ENCODE data around the gene GFY.
"Not testable (repeated sequence)": the region's sequence is repeated elsewhere in the genome, so short reads cannot be mapped to it uniquely, and the experiment has no call there.

GFY gene

DNA sequence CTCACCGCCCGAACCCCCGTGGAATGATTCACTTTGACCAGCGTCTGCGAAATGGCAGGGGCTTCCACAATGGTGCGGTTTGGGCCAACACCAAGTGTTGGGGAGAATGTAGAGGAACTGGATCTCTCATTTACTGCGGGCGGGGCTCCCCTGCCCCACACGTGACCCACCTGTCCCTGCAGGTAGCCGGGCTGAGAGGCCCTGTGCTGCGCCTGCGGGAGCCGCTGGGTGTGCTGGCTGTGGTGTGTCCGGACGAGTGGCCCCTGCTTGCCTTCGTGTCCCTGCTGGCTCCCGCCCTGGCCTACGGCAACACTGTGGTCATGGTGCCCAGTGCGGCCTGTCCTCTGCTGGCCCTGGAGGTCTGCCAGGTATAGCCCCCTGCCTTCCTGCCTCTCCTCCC is 43.0 kb downstream of the GFY start:
- no peak for DNase-seq (ENCODE audit: low spot score)
- no peak for FAIRE-seq

- FAIRE-seq (no peak), DNase-seq (ENCODE audit: low spot score) (no peak)
Observed at GRCh38 chr19:49468746-49469447, 43.7 kb downstream of the GFY start.

DNA sequence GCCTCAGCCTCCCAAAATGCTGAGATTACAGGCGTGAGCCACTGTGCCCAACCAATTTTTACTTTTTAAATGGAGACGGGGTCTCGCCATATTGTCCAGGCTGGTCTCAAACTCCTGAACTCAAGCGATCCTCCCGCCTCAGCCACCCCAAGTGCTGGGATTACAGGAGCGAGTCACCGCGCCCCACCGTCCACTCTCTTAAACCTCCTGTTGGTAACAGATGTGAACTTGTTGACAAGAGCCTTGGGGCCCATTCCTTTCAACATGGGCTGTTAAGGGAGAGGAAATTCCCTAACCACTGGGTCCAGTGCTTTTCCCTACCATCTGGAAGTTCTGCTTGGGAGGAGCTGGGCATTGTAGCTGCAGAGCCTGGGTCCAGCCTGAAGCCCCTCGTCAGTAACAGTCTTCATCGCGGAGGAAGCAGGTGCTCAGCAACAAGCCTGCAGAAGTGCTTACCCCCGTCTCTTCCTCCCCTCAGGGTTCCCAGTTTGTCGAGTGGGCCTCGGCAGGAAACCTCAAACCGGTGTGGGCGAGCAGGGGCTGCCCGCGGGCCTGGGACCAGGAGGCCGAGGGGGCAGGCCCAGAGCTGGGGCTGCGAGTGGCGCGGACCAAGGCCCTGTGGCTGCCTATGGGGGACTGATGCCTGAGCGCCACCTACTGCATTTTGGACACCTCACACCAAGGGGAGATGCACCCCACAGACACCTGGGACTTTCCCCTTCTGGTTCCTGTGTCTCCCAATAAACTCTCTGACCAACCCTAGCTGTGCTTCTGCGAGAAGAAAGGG is 44.8 kb downstream of the GFY start:
- FAIRE-seq (no peak), DNase-seq (ENCODE audit: low spot score) (no peak)

DNA sequence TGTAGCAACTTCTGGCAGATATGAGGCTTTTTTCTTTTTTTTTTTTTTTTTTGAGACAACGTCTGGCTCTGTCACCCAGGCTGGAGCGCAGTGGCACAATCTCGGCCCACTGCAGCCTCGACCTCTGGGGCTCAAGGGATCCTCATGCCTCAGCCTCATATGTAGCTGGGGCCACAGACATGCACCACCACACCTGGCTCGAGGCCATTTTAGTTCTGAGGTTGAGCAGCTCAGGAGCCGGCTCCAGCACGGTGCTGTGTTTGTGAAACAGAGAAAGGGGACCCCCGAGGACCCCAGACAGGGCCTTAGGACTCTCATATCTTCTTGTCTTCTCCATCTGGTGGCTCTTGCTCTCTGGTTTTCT is 45.4 kb downstream of the GFY start:
- DNase-seq (ENCODE audit: low spot score) (no peak), FAIRE-seq (no peak)

DNA sequence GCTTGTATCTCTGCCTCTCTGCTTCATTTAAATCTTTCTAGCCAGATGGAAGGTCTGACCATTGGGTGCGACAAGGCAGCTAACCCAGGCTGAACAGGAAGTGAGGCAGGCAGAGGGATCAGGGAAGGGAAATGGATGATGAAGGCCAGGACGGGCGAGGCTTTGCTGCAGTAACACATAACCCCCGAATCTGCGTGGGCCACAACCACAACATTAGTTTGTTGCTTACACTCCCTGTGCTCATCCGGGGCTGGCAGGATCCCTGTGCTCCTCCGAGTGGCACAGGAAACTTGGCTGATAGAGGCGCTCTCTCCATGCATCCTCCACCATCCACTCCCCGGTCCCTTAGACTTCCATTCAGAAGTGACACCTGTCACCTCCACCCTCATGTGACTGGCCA is 47.7 kb downstream of the GFY start:
- FAIRE-seq (no peak), DNase-seq (ENCODE audit: low spot score) (no peak)

DNA sequence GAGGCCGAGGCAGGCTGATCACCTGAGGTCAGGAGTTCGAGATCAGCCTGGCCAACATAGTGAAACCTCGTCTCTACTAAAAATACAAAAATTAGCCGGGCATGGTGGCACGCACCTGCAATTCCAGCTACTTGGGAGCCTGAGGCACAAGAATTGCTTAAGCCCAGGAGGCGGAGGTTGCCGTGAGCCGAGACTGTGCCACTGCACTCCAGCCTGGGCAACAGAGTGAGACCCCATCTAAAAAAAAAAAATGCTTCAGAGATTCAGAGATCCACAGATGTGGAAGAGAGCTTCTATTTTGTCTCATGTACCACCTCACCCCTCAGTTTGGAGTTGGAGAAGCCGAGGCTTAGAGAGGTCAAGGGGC is 48.3 kb downstream of the GFY start:
- FAIRE-seq; DNase-seq (ENCODE audit: low spot score): not testable (repeated sequence)

DNA sequence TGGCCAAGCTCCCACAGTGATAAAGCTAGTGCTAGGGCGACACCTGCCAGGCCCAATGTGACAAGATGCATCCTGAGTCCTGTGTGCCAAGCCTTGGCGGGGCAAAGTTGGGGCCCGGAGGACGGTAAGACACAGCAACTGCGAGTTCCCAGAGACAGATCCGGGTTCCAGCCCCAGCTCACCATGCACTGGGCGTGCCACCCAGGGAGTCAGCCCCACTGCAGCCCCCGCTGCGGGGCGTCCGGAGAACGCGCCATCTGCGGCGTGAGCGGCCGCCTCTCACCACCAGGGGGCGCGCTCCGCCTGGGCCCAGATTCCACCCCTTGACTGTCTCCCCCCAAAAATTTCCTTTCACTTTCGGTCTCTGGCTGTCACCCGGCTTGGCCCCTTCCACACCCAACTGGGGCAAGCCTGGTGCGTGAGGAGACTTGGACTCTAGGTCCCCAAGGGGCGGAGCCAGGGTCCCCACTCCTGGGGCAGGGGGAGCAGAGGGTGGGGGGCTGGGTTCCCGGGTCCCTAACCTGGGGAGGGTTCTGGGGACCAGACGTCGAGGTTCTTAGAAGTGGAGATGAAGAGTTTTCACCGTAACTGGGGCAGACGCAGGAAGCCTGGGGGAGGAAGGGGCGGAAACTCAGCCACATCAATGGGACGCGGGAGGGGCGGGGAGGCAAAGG is 48.8 kb downstream of the GFY start, which contains the start of gene FLT3LG:
Gene FLT3LG (plus strand): TSS at position 348 of the 674 bp plus-strand sequence. CDS start 425 bp downstream, outside the sequence.
- DNase-seq (ENCODE audit: low spot score): peak; percentile 39
- FAIRE-seq: no peak

DNA sequence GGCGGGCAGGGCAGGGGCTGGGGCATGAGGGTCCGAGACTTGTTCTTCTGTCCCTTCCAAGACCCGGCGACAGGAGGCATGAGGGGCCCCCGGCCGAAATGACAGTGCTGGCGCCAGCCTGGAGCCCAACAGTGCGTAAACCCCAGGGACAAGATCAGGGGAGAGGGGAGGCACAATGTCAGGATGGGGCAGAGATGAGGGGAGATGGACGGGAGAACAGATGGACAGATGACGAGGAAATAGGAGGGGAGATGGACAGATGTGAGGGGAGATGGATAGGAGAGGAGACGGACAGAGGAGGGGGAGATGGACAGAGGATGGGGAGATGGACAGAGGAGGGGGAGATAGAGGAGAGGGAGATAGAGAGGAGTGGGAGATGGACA is 49.3 kb downstream of the GFY start:
- FAIRE-seq (no peak), DNase-seq (ENCODE audit: low spot score) (no peak)

DNA sequence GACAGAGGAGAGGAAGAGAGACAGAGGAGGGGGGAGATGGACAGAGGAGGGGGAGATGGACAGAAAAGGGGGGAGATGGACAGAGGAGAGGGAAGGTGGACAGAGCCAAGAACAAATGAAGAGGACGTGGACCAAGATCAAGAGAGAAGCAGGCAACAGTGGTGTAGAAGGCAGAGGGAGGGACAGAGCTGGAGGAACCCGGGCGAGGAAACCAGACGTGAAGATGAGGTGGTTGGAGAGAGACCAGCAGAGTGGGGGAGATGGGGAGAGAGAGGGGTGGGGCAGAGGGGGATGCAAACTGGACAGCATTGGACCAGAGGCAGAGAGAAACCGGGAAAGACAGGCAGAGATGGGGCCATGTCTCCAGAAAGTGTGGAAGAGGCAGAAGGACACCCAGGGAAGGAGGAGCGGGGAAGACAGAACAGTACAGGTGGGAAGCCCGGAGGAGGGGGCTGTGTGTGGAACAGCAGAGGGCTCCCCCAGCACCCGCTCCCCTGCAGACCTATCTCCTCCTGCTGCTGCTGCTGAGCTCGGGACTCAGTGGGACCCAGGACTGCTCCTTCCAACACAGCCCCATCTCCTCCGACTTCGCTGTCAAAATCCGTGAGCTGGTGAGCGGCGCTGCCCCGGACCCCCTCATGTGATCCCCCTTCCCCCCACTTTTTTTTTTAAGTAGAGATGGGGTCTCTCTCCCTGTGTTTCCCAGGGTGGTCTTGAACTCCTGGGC is 50.2 kb downstream of the GFY start:
- DNase-seq (ENCODE audit: low spot score): no peak

GRCh38 chr19:49475995-49476880 is 51.0 kb downstream of the GFY start:
- DNase-seq (ENCODE audit: low spot score) (no peak), FAIRE-seq (no peak)

More for the DNA sequence above, 50.2 kb downstream of the GFY start:
- no peak for FAIRE-seq

Data from RCC 7860 (cell line).